ENCODE measurements around the gene SLC5A6. TPM values are rescaled to one million over a fixed set of nuclear protein-coding genes. Genes with fewer than 3 reads are reported as not detected.

SLC5A6 gene
- total and polyA plus RNA-seq, 8 donors = 5.7 to 71.0 (median 21.4) TPM

GRCh38 chr2:27256855-27257454, 44.9 kb upstream of the SLC5A6 start:
- no peak for DNase-seq

GRCh38 chr2:27255660-27256059, 43.6 kb upstream of the SLC5A6 start:
- H3K9me3 ChIP-seq = no peaks in the 10 kb centered on the region
- H3K4me3 ChIP-seq = no peak overlapping the region
- no peak overlapping the region for H3K27ac ChIP-seq
- TF ChIP-seq EP300 (IDR thresholded peaks at IDR 0.05) (no peak), CTCF (IDR thresholded peaks at IDR 0.05) (no peak), POLR2AphosphoS5 (IDR thresholded peaks at IDR 0.05) (no peak), POLR2A (IDR thresholded peaks at IDR 0.05) (no peak)
- H3K4me1 ChIP-seq = peaks cover 0 to under 1% (median 0%) of the 10 kb centered on the region in 4 donors
- H3K27me3 ChIP-seq = peaks cover 15 to 95% (median 37%) of the 10 kb centered on the region in 3 donors
- no peaks in the 10 kb centered on the region for H3K36me3 ChIP-seq
- DNase-seq = no peak
- intact Hi-C loops (cut with DNase I; ENCODE audit: low total_unique reads) = no loop called here
- WGBS, 5 donors = 22 to 35% (median 28%) methylated on average over 1 of the region's 1 CpG

More at GRCh38 chr2:27256855-27257454, 44.9 kb upstream of the SLC5A6 start:
- intact Hi-C loops (cut with DNase I; ENCODE audit: low total_unique reads) = no loop called here
- peaks cover 22 to 95% (median 43%) of the 10 kb centered on the region in 3 donors for H3K27me3 ChIP-seq
- TF ChIP-seq CTCF (IDR thresholded peaks at IDR 0.05) (no peak), EP300 (IDR thresholded peaks at IDR 0.05) (no peak), POLR2A (IDR thresholded peaks at IDR 0.05) (no peak), POLR2AphosphoS5 (IDR thresholded peaks at IDR 0.05) (no peak)
- H3K4me3 ChIP-seq = no peak overlapping the region
- 68 to 77% (median 74%) methylated on average over 7 of the region's 7 CpGs for WGBS, 5 donors
- H3K36me3 ChIP-seq = no peaks in the 10 kb centered on the region
- H3K27ac ChIP-seq = no peak overlapping the region
- peaks cover 2 to 6% (median 5%) of the 10 kb centered on the region in 4 donors for H3K4me1 ChIP-seq
- no peaks in the 10 kb centered on the region for H3K9me3 ChIP-seq

- TF ChIP-seq POLR2AphosphoS5 (IDR thresholded peaks at IDR 0.05) (no peak), POLR2A (IDR thresholded peaks at IDR 0.05) (no peak), EP300 (IDR thresholded peaks at IDR 0.05) (no peak), CTCF (IDR thresholded peaks at IDR 0.05) (no peak)
- 31 to 37% (median 32%) methylated on average over 10 to 13 of the region's 13 CpGs for WGBS, 5 donors
- H3K9me3 ChIP-seq = no peaks in the 10 kb centered on the region
- H3K36me3 ChIP-seq = no peaks in the 10 kb centered on the region
- H3K27me3 ChIP-seq = peaks cover 15 to 95% (median 37%) of the 10 kb centered on the region in 3 donors
- intact Hi-C loops (cut with DNase I; ENCODE audit: low total_unique reads) = no loop called here
- H3K4me3 ChIP-seq = no peak overlapping the region
- H3K27ac ChIP-seq = no peak overlapping the region
- H3K4me1 ChIP-seq = peaks cover 3 to 5% (median 4%) of the 10 kb centered on the region in 4 donors
- DNase-seq = no peak
These were observed 43.1 kb upstream of the SLC5A6 start for GRCh38 chr2:27255187-27255586.

GRCh38 chr2:27251766-27252165, 39.7 kb upstream of the SLC5A6 start:
- 72 to 83% (median 76%) methylated on average over 13 of the region's 13 CpGs for WGBS, 5 donors
- Histone ChIP-seq H3K4me1 (peaks cover 5 to 7% (median 6%) of the 10 kb centered on the region in 4 donors), H3K27me3 (peaks cover 0 to 69% (median 19%) of the 10 kb centered on the region in 3 donors), H3K36me3 (no peaks in the 10 kb centered on the region), H3K4me3 (no peak overlapping the region), H3K9me3 (no peaks in the 10 kb centered on the region), H3K27ac (no peak overlapping the region)
- no peak for DNase-seq
- no peak for TF ChIP-seq POLR2AphosphoS5 (IDR thresholded peaks at IDR 0.05)
- no peak for TF ChIP-seq POLR2A (IDR thresholded peaks at IDR 0.05)
- TF ChIP-seq EP300 (IDR thresholded peaks at IDR 0.05) = no peak
- no peak for TF ChIP-seq CTCF (IDR thresholded peaks at IDR 0.05)
- intact Hi-C loops (cut with DNase I; ENCODE audit: low total_unique reads) = no loop called here

Measured in stomach (tissue), 9 donors.